PC-9 (cell line): ENCODE measurements around the gene HEY2. TPM values are rescaled to one million over a fixed set of nuclear protein-coding genes. Genes with fewer than 3 reads are reported as not detected.
"Not testable (repeated sequence)": the region's sequence is repeated elsewhere in the genome, so short reads cannot be mapped to it uniquely, and the experiment has no call there.

ENCODE experiments used
- BruUV-seq: library from RNA; stranded (reverse); fragments of 400-500 nt; replicated peaks from 2 replicates; lab custom pipeline; 2021; lab: Mats Ljungman, UMichigan
- CTCF ChIA-PET: fragments of 300-600 bp; sonication (Branson Sonifier 250); formaldehyde crosslinking; loops from one replicate; lab custom pipeline; 2022; ENCODE audit warnings: antibody characterized with exemption; lab: Charles Lee
- POLR2A ChIA-PET: fragments of 300-600 bp; sonication (Branson Sonifier 250); formaldehyde crosslinking; loops from one replicate; lab custom pipeline; 2022; ENCODE audit warnings: antibody characterized with exemption; ENCODE audit not compliant: unreplicated experiment; lab: Charles Lee
- DNase-seq, 2 experiments: peaks; one replicate each; pipeline versions ENCODE4 v3.0.0 to v3.0.0-alpha.2; 2015 to 2022; ENCODE audit warnings: mixed read lengths in 1 of 2
- H2AFZ ChIP-seq: fragments of 200-600 bp; sonication (generic); 2 replicates; pipeline ENCODE4 v1.8.1; 2017; ENCODE audit warnings: antibody characterized with exemption
- H3F3A ChIP-seq: fragments of 200-600 bp; sonication (generic); 2 replicates; pipeline ENCODE4 v1.8.1; 2017; ENCODE audit warnings: antibody characterized with exemption, mild to moderate bottlenecking, low read depth; ENCODE audit not compliant: insufficient read depth
- H3K27ac ChIP-seq: fragments of 200-600 bp; sonication (generic); 2 replicates; pipeline ENCODE4 v1.6.1; 2016; ENCODE audit warnings: mixed run types
- H3K27me3 ChIP-seq: fragments of 200-600 bp; sonication (generic); 2 replicates; pipeline ENCODE4 v1.6.1; 2016; ENCODE audit warnings: low read depth, mixed run types; ENCODE audit not compliant: insufficient read depth
- H3K36me3 ChIP-seq: fragments of 200-600 bp; sonication (generic); 2 replicates; pipeline ENCODE4 v1.6.1; 2016; ENCODE audit warnings: low read depth, mixed run types
- H3K4me1 ChIP-seq: fragments of 200-600 bp; sonication (generic); replicated peaks from 2 replicates; pipeline ENCODE4 v1.6.1; 2016; ENCODE audit warnings: mixed run types; ENCODE audit not compliant: insufficient read depth
- H3K4me2 ChIP-seq: fragments of 200-600 bp; sonication (generic); 2 replicates; pipeline ENCODE4 v1.6.1; 2017; ENCODE audit warnings: mixed run types
- H3K4me3 ChIP-seq: fragments of 200-600 bp; sonication (generic); 2 replicates; pipeline ENCODE4 v1.6.1; 2016; ENCODE audit warnings: mixed run types
- H3K79me2 ChIP-seq: fragments of 200-600 bp; sonication (generic); 2 replicates; pipeline ENCODE4 v1.6.1; 2017; ENCODE audit warnings: low read depth, mixed run types
- H3K9me2 ChIP-seq: fragments of 200-600 bp; sonication (generic); 2 replicates; pipeline ENCODE4 v1.8.1; 2017; ENCODE audit warnings: mild to moderate bottlenecking; ENCODE audit not compliant: insufficient read depth
- H3K9me3 ChIP-seq: fragments of 200-600 bp; sonication (generic); 2 replicates; pipeline ENCODE4 v1.8.1; 2016; ENCODE audit warnings: low read depth; ENCODE audit not compliant: insufficient read depth
- H4K20me1 ChIP-seq: fragments of 200-600 bp; sonication (generic); 2 replicates; pipeline ENCODE4 v1.8.1; 2017; ENCODE audit not compliant: insufficient read depth
- EZH2 ChIP-seq: fragments of 200-600 bp; sonication (generic); IDR thresholded peaks from 2 replicates; pipeline ENCODE4 v1.8.0; 2017; ENCODE audit warnings: antibody characterized with exemption, low read depth
- intact Hi-C: fragments of 100-400 bp; cut with micrococcal nuclease; formaldehyde crosslinking; loops from one replicate; pipeline ENCODE4 v1.10.0; 2022; ENCODE audit not compliant: unreplicated experiment
- total RNA-seq: library from RNA; stranded (reverse); gene quantifications from 2 replicates; pipeline ENCODE4 v1.2.3, GENCODE V29; 2021
- TF ChIP-seq, protein P1 (sequence below): fragments of 200-600 bp; sonication (generic); conservative IDR thresholded peaks from 2 replicates; pipeline ENCODE4 v1.6.1; 2017; ENCODE audit warnings: mixed run types, antibody characterized with exemption, mild to moderate bottlenecking, moderate library complexity

HEY2 gene
- total RNA-seq, 1 experiment from 2014 or later, result not detected

DNA sequence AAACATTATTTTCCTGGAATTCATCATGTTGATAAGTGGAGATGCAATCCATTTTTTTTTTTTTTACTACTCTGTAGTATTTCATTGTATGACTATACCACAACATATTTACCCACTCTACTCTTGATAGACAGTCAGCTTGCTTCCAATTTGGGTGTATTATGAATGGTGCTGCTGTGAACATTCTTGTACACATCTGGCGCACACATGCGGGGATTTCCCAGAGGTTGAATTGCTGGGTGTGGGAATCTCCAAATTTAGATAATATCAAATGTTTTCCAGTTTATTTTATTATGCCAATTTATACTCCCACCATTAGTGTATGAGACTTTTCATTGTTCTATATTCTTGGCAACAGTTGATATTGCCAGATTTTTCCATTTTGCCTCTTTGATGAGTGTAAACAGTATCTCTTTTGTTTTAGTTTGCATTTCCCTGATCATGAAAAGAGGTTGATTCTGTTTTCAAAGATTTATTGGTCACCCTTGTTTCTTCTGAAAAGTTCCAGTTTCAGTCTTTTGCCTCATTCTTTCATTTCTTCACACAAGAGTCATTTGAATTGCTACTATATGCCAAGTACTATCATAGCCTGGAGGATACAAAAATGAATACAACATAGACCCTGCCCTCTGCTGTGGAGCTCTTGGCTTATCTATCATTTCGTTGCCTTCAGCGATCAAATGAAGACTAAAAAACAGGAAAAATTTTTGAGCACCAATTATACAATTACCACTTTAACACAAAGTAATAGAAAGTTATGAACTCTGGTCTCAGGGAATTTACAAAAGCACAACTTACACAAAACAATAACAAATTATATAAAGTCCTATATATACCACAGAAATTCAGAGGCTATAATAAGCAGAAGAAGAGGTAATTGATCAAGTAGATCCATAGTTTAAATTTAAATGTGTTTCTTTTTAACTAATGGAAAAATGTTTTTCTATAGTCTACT, 24.2 kb downstream of the HEY2 start:
- ChIA-PET POLR2A (no interaction called here), CTCF (no interaction called here)
- Histone ChIP-seq H3K79me2 (no peaks in the 10 kb centered on the region), H3K9me2 (no peaks in the 10 kb centered on the region; the same call in 1 of the 2 replicates), H3K4me3 (no peak overlapping the region), H3K27ac (no peak overlapping the region), H2AFZ (no peak overlapping the region), H3K4me1 (no peaks in the 10 kb centered on the region), H3K4me2 (no peak overlapping the region), H3K36me3 (no peaks in the 10 kb centered on the region), H3F3A (peaks cover 4% of the 10 kb centered on the region; the same call in 1 of the 2 replicates), H4K20me1 (no peaks in the 10 kb centered on the region), H3K27me3 (no peaks in the 10 kb centered on the region), H3K9me3 (no peaks in the 10 kb centered on the region)
- TF ChIP-seq, protein P1, sequence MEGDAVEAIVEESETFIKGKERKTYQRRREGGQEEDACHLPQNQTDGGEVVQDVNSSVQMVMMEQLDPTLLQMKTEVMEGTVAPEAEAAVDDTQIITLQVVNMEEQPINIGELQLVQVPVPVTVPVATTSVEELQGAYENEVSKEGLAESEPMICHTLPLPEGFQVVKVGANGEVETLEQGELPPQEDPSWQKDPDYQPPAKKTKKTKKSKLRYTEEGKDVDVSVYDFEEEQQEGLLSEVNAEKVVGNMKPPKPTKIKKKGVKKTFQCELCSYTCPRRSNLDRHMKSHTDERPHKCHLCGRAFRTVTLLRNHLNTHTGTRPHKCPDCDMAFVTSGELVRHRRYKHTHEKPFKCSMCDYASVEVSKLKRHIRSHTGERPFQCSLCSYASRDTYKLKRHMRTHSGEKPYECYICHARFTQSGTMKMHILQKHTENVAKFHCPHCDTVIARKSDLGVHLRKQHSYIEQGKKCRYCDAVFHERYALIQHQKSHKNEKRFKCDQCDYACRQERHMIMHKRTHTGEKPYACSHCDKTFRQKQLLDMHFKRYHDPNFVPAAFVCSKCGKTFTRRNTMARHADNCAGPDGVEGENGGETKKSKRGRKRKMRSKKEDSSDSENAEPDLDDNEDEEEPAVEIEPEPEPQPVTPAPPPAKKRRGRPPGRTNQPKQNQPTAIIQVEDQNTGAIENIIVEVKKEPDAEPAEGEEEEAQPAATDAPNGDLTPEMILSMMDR, result no peak
- no peak for TF ChIP-seq EZH2
- no TSS peak for BruUV-seq
- intact Hi-C loops, result no loop called here
- DNase-seq, result no peak

DNA sequence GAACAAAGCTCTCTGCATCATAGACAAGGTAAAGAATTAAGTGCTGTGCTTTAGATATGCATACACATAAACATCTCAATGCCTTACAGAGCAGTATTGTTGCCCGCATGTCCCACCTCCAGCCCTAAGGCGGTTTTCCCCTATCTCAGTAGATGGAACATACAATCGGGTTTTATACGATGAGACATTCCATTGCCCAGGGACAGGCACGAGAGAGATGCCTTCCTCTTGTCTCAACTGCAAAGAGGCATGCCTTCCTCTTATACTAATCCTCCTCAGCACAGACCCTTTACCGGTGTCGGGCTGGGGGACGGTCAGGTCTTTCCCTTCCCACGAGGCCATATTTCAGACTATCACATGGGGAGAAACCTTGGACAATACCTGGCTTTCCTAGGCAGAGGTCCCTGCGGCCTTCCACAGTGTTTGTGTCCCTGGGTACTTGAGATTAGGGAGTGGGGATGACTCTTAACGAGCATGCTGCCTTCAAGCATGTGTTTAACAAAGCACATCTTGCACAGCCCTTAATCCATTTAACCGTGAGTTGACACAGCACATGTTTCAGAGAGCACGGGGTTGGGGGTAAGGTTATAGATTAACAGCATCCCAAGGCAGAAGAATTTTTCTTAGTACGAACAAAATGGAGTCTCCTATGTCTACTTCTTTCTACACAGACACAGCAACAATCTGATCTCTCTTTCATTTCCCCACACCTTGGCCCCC, 26.8 kb downstream of the HEY2 start:
- DNase-seq, H3K9me3 ChIP-seq, H3K36me3 ChIP-seq, H3K4me2 ChIP-seq, H4K20me1 ChIP-seq, H3K79me2 ChIP-seq, H3K9me2 ChIP-seq, CTCF ChIA-PET, H2AFZ ChIP-seq, BruUV-seq, H3F3A ChIP-seq, H3K27me3 ChIP-seq, H3K4me1 ChIP-seq, H3K4me3 ChIP-seq, H3K27ac ChIP-seq, intact Hi-C loops, POLR2A ChIA-PET: not testable (repeated sequence)

DNA sequence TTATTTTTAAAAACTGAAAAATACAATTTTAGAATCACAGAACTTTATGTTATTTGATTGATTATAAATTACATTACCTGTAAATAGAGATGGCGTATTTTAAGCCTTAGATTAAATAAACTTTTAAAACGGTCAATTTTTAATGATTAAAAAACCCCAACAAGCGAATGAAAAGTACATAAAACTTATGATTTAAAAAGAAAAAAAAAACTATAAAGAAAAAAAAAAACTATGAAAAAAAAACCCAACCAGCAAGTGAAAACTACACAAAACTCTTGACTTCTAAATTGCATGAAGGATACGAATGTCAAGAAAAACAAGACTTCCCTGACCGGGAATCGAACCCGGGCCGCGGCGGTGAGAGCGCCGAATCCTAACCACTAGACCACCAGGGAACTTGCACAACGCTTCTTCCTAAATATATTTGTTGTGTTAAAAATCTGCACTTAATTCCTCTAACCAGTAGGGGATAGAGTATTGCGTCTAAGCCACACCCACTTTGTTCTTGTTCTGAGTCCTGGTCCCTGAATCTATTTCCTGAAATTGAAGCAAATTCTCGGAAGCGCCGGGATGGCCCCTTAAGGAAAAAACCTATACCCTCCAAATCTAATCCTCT, 30.6 kb downstream of the HEY2 start:
- no peak for TF ChIP-seq EZH2
- TF ChIP-seq, protein P1, result peak; percentile 31; the same call in 1 of the 2 replicates
- POLR2A ChIA-PET, result no interaction called here
- Histone ChIP-seq H3K4me3 (peak overlapping the region; percentile 63), H3K9me3 (no peaks in the 10 kb centered on the region), H3K36me3 (no peaks in the 10 kb centered on the region), H3K4me1 (peaks cover 38% of the 10 kb centered on the region), H3K4me2 (peak overlapping the region; percentile 89), H3K27me3 (no peaks in the 10 kb centered on the region), H3K27ac (peak overlapping the region; percentile 94), H3K9me2 (no peaks in the 10 kb centered on the region), H4K20me1 (no peaks in the 10 kb centered on the region), H2AFZ (peak overlapping the region; percentile 91), H3F3A (peaks cover 9% of the 10 kb centered on the region; the same call in 1 of the 2 replicates), H3K79me2 (peaks cover 20% of the 10 kb centered on the region)
- CTCF ChIA-PET, result interaction anchor here (1.9 kb wide), 1 partner anchor 177 kb away, joined by 13 read pairs; the partner anchor contains the start of gene HINT3
- no TSS peak for BruUV-seq
- peak; percentile 80 to 95 for DNase-seq
- intact Hi-C loops, result loop anchor here (1.0 to 10.0 kb wide), 3 partner anchors 176 to 1485 kb away; partner anchors contain the start of genes HINT3 and RNF146
